OCI-LY3 (cell line): ENCODE results near the gene MAP2K4.

ENCODE experiments used
- CTCF ChIP-seq: fragments of 200-600, 300-600 bp; sonication (generic); IDR thresholded peaks from 2 replicates; pipeline ENCODE4 v1.5.1; 2014; ENCODE audit warnings: antibody characterized with exemption, low read length, low read depth
- EZH2phosphoT487 ChIP-seq: fragments of 200-600 bp; shearing (Covaris generic); IDR thresholded peaks from 2 replicates; pipeline ENCODE4 v1.6.1; 2018; ENCODE audit warnings: antibody characterized with exemption, mixed run types, low read depth

- TF ChIP-seq CTCF (no peak), EZH2phosphoT487 (no peak)
Observed at GRCh38 chr17:12067485-12067884, 46.8 kb downstream of the MAP2K4 start.
